GM04503 (cell line): ENCODE data around the gene ARTN.

ENCODE experiments used
- DNase-seq: peaks from one replicate; pipeline ENCODE4 v3.0.0-alpha.2; 2012; ENCODE audit warnings: low read depth

ARTN gene

GRCh38 chr1:43985984-43986595 lies 52.5 kb downstream of the ARTN start:
- DNase-seq, result no peak

GRCh38 chr1:43986712-43987111 lies 53.1 kb downstream of the ARTN start:
- no peak for DNase-seq
